Activated CD8-positive, alpha-beta memory T cell treated with anti-CD3 and anti-CD28 coated beads for 1 hour (primary cell): ENCODE measurements around the gene IL22RA1.

Source experiments
- DNase-seq, 2 donors: peaks; one replicate each; pipeline ENCODE4 v3.0.0-alpha.2; 2020; ENCODE audit warnings: low read depth in 1 of 2; ENCODE audit errors: extremely low read depth in 1 of 2

The IL22RA1 gene

DNA sequence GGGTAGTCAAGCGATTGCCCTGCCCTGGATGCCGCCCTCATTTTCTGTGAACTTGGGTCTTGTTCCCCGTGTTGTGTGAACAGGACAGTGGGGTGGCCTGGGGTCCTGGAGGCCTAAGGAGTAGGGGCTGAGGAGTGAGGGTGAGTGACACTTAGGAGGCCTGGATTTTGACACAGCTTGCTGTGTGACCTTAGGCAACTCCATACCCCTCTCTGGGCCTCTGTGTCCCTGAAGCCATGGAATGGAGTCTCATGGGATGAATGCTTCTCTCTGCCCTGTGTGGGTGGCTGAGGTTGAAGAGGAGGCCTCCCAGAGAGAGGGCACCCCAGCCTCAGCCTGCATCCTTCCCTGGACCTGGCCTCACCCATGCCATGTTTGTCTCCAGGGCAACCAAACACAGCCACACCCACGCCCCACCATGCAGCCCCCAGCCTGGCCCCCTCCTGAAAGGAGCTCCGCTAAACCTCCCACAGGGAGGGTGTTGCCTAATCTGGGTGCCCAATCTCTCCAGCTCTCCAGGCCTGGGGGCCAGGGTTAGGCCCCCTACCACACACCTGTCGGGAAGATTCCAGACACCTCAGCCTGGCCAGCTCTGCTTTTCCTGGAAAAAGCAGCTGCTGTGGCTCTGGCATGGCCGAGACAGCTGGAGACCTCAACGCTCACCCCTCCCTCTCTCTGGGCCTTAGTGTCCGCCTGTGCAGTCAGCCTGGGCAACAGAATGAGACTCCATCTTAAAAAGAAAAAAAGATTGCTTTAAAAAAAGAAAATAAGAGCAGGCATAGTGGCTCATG lies 40.9 kb downstream of the IL22RA1 start:
- DNase-seq: no peak

- no peak for DNase-seq
Measured at GRCh38 chr1:24100945-24101737, 41.8 kb downstream of the IL22RA1 start.

- DNase-seq: no peak
Measured at GRCh38 chr1:24098943-24099638, 43.8 kb downstream of the IL22RA1 start.

GRCh38 chr1:24098102-24098501 lies 44.8 kb downstream of the IL22RA1 start:
- no peak for DNase-seq

DNA sequence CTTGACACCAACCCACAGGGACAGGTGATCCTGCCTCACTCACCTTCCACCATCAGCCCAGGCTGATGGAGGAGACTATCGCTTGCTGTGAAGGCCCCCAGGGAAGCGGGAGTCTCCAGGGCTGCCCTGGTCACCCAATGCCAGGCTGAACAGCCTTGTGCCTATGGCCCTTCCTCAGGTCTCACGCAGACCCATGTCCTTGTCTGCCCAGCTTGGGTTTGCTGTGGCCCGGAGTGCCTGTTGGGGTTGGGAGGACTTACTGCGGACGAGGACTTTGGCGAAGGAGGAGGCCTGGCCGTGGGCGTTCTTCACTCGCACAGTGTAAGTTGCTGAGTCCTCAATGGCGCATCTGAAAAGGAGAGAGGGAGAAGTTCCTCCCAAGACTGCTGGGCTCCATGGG lies 45.3 kb downstream of the IL22RA1 start:
- no peak for DNase-seq

DNA sequence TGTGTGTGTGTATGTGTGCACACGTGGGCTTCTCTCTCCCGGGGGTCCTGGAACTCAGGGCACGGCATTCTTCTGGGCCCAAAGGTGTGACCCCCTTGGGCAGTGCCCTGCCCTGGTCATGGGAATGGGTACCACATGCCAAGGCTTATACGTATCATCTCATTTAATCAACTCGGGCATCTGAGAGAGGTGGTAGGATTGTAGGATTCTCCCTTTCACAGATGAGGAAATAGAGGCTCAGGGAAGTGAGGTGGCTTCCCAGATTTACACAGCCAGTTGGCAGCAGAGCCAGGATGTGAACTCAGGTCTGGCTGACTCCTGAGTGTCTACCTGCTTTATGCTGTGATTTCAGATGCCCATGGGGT lies 46.2 kb downstream of the IL22RA1 start:
- DNase-seq: no peak

DNA sequence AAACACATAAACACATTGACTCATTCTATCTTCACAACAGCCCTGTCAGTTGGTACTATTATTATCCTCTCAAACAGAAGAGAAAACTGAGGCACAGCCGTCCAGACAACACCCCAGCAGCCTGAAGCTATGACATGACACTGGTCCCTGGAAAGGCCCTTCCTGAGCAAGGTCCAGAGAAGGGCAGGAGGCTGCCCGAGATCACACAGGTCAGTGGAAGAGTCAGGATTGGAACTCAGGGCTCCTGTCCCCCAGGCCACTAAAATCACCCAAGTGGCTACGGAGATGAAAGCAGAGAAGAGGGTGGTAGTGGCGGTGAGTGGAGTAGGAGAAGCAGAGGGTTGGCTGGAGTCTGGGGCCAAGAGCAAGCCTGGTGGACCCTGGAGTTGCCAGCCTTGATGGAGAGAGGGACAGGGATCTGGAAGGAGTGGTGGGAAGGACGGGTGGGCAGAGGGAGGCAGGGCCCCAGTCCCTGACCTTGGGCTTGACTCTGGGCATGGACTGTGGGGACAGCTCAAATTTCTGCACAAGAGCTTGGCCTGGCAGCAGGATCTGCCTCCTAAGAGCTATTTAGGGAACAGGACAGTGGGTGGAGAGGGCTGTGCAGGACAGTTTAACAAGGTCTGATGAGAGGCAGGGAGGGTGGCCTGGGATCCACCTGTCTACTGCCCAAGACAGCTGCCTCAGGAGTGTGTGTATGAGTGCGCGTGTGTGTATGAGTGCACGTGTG lies 46.8 kb downstream of the IL22RA1 start:
- no peak for DNase-seq

DNA sequence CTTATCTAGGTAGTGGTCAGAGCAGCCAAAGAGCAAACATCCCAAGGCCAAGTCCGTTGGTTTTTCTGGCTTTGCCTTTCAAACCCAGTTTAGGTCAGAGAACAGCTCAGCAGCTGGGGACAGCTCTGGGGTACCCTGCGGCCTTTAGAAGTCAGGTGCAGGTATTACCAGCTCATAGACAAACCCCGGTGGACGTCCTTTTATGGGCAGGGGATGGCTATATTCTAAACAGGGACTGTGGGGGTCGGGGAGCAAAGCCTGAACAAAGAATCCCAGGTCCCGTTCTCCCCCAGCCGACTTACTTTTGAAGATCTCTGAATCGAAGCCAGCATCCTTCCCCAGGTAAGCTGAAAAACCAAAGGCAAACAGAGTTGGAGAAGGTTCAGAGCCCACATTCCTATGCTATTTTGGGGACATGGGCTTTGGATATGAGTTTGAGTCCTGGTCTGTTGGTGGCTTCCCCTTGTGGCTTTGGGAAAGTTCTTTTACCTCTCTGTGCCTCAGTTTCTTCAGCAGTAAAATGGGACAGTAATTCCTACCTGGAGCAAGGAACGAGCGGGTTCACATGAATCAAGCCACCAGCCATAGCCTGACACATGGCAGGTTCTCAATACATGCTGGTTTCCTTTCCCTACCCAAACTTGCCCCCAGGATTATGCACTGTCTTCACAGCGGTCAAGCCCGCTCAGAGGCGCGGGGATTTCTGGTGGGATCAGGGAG lies 47.6 kb downstream of the IL22RA1 start:
- DNase-seq: no peak

DNA sequence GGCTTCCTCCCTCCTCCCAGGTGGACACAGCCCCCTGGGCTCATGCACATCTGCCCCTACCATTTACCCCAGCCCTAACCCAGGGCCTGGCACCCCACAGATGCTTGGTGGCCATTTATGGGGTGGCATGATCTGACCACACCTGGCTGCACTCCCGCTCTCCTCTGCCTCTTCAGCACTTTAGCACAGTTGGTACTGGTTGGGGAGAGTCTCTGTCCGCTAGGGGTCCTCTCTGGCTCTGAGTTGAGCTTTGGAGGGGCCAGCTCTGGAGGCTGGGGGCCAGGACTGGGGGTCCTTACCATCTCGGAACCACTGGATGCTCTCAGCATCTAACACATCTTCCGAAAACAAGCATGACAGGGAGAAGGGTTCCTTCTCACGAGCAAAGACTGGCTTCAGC lies 48.4 kb downstream of the IL22RA1 start:
- no peak for DNase-seq

DNA sequence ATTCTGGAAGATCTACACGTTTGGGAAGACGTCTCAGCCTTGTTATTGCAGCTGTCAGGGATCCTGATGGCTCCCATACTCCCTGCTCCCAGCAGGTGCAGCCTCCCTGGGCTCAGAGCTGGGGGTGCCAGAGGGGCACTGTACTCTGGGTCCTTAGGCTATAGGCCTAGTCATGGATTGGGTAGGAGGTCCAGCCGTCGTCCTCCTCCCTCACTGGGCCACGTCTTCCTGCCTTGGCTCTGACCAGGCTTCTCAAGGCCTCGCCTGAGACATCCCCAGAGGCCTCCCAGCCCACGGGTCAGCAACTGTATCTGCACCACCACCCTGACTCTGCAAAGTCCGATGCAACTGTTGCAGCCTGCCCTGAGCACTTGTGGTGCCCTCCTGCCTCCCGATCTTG lies 49.2 kb downstream of the IL22RA1 start:
- no peak for DNase-seq

GRCh38 chr1:24092979-24093378 lies 50.0 kb downstream of the IL22RA1 start:
- no peak for DNase-seq

- no peak for DNase-seq
Measured at GRCh38 chr1:24091971-24092482, 50.9 kb downstream of the IL22RA1 start.

GRCh38 chr1:24090736-24091135 lies 52.2 kb downstream of the IL22RA1 start:
- no peak for DNase-seq

DNA sequence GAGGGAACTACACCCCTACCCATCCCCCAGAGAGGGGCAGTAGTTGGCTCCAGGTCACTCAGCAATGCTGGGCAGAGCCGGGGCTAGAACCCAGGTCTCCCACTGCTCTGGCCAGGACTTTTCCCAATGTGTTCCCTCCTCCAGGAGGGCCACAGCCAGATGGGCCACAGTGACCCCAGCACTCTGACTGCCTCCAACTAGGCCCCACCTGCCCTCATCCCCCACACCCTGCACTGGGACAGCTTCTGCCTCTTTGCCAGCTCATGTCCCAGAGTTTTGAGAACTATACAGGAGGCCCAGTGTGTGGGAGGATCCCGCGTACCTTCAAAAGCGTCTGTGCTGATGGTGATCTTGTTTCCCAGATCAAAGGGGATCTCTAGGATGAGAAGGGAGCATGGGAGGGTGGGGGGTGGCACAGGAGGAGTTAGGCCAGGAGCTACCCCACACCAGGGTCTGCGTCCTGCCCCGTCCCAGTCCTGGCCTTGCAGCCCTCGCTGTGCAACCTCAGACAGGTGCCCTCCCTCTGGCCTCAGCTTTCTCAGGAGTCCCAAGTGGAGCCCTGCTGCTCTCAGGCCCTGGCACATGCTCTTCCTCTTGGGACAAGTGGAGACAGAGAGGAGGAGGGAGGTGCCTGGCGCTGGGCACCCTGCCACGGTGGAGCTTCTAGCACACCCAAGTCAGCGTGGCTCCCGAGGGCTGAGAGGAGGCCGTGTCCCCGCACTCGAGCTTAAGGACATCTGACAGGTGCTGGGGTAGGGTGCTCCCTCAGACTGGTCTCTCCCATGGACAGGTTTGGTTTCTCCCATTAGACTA lies 53.0 kb downstream of the IL22RA1 start:
- no peak for DNase-seq

DNA sequence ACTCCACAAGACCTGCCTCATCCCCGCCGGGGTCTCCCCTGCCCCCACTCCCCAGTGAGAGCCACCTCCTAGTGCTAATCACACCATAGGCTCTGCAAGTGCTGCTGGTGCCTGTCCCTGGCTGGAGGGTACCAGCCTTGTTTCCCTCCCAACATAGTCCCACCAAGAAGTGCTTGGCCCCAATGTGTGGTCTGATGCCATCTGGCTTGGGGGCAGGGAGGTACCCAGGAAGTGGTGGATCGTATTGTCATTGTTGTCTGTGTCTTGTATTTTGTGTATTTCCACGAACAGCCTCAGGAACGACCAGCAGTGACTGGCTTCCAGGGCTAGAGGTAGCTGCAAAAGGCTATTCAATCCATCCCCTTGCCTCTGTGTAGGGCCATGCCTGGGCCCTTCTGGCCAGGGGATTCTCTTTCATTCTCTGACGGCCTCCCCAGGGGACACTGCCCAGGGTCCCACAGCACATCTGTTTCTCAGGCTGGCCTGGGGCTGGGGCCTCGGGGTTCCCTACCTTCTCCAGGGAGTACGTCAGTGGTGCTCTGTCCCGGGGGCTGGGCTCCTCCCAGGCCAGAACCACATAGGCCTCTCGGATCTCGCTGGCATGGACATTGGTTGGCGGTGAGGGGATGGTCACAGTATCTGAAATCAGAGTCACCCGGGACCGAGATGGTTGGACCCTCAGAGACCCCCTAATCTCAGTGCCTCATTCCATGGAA lies 53.8 kb downstream of the IL22RA1 start:
- DNase-seq: no peak

GRCh38 chr1:24086466-24086865 lies 56.5 kb downstream of the IL22RA1 start:
- DNase-seq: no peak

DNA sequence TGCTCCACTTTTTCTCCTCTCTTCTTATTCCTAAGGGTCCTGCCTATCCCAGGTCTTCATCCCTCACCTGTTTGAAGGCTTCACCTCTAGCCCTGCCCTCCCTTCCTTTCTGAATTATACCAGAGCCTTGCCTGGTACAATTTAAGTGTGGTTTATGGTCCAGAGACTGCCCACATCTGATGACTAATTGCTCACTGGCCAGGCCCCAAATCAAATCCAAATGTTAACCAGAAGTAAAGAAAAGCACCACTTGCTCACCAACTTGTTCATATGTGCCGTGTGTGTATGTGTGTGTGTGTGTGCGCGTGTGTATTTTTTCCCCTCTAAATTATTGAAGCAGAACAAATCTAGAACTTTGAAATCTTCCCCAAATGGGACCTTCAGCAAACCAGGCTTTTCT lies 57.4 kb downstream of the IL22RA1 start:
- no peak for DNase-seq

GRCh38 chr1:24085007-24085406 lies 57.9 kb downstream of the IL22RA1 start:
- DNase-seq: no peak

GRCh38 chr1:24084050-24084449 lies 58.9 kb downstream of the IL22RA1 start:
- no peak for DNase-seq
